GM18858 (cell line): Measurements from ENCODE around the gene EFCAB7.

Experiments
- ATAC-seq: cut with Tn5 transposase; IDR thresholded peaks from one replicate; pipeline ENCODE4 v1.9.1; 2021; ENCODE audit not compliant: unreplicated experiment

The EFCAB7 gene

DNA sequence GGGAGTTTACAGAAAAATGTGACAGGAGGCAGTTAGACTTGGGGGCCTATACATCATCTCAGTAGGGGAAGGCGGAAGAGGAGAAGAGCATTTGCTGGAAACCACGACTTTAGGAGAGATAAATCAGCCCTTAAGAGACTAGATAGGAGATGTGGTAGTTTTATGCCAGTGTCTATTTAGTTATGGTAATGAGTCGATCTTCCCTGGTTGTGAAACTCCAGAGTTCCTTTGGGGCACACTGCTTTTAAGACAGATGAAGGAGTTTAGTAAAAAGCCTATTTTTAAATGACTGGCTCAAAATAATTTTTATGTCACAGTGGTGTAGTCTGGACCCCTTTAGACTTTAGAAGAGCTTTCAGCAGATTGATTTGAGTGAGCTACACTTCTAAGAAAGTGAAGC lies 77.7 kb downstream of the EFCAB7 start:
- no peak for ATAC-seq

DNA sequence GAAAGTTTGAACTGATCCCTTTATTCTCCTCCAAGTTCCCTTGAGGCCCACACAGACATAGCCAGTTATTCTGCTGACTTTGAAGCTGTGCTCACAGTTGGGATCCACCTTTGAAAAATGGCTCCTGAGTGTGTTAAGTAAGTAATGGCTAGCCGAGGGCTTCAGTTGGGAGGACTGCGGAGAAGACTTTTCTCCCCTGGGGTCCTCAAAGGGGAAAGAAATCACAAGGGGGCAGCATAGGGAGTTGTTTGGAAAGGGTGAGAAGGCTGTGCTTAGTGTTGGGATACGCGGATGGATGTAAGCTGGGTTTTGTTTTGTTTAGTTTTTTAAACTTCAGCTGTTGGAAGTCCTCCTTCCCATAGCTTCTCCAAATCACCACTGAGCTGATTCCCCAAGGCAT lies 78.1 kb downstream of the EFCAB7 start:
- no peak for ATAC-seq

DNA sequence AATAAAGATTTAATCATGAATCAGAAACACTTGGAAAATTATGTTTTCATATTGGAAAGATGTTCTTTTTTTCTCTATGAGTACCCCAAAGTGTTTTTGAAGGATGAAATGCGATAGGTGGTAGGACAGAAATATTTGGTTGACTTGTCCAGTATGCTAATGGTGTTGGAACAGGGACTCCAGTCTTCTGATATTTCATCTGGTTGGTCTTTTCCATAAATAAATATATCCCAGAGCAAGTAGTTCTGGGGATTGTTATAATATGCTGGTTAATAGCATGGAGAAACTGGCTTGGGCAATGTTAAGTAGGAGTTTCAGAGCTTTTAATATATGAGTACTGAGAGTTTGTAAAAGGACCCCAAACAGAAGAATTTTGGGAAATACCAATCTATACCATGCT lies 78.6 kb downstream of the EFCAB7 start:
- ATAC-seq: no peak

DNA sequence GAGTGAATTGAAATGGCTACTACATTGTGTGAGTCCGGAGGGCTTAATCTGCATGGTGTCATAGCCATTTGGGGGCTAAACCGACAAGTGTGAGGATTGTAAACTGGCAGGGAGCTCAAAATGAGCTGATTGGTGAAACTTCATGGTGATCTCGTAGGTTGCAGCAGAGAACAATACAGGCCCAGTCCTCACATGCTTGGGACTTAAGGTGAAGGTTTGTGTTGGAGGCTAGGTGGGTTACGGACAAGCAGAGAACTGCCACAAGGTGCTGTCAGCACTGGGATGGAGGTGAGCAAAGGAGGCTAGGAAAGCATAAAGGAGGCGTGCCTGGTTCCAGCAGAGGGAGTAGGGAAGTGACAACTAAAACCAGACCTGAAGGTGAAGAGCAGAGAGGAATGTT lies 79.3 kb downstream of the EFCAB7 start:
- ATAC-seq: no peak

DNA sequence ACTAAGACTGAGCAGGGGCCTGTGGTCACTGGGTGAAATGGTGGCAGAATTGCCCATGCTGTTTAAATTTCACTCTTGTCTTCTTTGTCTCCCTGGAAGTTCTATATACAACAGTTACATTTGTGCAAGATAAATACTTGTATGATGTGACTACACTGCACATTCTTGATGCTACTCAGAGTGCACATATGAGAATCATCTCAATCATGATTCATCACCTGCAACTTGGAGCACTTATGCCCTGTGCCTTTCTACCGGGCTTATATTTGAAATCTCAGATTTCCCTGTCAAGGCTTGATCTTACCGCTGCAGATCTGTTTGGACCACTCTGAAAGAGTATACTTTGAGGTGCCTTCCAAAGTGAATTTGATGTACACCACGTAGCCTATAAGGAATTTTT lies 80.5 kb downstream of the EFCAB7 start:
- no peak for ATAC-seq

- ATAC-seq: no peak
These were observed 84.0 kb downstream of the EFCAB7 start for GRCh38 chr1:63607322-63607721.

- ATAC-seq: no peak
These were observed 87.9 kb downstream of the EFCAB7 start for GRCh38 chr1:63611231-63611630.

DNA sequence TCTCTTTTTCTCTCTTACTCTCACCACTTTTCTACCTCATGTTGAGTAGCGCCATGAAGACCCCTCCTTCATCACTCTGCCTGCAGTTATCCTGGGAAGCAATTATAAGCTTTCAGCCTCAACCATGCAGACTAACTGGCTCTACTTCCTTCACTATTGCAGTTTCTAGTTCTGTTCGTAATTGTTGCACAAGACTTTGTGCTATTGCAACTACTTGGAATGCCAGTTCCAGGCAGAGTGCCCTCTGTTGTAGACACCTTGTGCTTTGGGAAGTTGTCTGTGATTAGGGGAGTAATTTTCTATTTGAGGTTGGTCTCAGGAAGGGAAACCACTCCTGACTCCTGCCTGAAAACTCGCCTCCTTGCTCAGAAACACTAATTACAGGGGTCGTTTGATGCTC lies 89.2 kb downstream of the EFCAB7 start:
- ATAC-seq: no peak

DNA sequence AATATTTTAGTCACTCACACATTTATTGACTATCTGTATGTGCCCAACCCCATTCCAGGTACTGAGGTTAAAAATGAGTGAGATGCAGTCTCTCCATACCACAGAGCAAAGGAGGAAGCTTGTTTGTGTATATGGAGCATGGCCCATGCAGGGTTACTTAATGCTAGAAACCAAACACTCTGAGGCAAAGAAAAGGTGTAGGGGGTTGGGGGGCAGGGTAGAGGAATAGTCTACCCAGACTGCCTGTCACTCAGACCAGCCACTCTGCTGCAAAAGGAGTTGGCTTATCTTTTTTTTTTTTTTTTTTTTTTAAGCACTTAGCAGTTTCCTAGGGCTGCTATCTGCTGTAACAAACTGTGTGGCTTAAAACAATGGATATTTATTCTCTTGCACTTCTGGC lies 89.6 kb downstream of the EFCAB7 start:
- ATAC-seq: no peak

GRCh38 chr1:63615768-63616420 lies 92.6 kb downstream of the EFCAB7 start:
- no peak for ATAC-seq

GRCh38 chr1:63617450-63617849 lies 94.1 kb downstream of the EFCAB7 start:
- ATAC-seq: no peak

- ATAC-seq: no peak
These were observed 94.7 kb downstream of the EFCAB7 start for GRCh38 chr1:63618011-63618410.

GRCh38 chr1:63619558-63619957 lies 96.2 kb downstream of the EFCAB7 start:
- ATAC-seq: no peak

- no peak for ATAC-seq
These were observed 97.3 kb downstream of the EFCAB7 start for GRCh38 chr1:63620671-63621070.

DNA sequence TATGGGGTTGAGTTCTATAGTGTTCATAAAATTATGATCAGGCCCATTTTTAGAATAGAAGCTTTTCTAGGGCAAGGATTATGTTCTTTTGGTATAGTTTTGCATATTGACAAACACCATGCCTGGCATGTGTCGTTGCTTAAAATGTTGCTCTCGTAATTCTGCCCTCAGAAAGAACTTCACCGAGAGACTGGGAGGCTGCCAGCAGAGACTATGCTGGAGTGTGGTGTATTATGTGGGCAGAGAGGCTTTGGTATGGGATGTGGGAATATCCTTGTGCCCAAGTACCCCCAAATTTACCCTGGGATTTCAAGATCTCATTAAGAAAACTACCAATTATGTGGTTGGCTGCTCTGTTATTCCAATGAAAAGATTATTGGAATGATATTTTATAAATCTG lies 97.8 kb downstream of the EFCAB7 start:
- no peak for ATAC-seq

- no peak for ATAC-seq
These were observed 98.4 kb downstream of the EFCAB7 start for GRCh38 chr1:63621698-63622097.
